ENCODE data around the gene EPGN.

DNA sequence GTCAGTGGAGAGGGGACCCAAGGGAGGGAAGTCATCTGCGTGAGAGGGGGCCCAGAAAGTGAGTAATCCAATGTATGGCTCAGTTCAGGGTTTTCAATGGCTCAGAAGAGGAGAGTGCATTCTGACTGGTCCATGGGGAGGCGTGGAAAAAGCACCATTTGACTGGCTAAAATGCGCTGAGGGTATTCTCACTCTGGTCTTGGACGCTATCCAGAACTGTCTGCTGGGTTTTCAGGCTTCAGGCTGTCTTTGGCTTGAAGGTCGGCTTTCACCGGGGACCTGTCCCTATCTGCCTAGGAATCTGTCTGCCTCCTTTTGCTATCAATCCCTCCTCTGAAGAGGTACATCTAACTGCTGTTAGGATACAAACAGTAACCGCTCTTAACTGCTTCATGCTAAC is 26.4 kb downstream of the EPGN start:
- TF ChIP-seq POLR2AphosphoS5 (IDR thresholded peaks at IDR 0.05; ENCODE audit: borderline replicate concordance, low read depth, low read length): no peak
- no peak for TF ChIP-seq EZH2 (IDR thresholded peaks at IDR 0.05)
